SU-DHL-6 (cell line): ENCODE measurements around the gene SEPTIN2.
"Not testable (repeated sequence)": the region's sequence is repeated elsewhere in the genome, so short reads cannot be mapped to it uniquely, and the experiment has no call there.

Experiments used
- H2AFZ ChIP-seq: fragments of 200-600 bp; sonication (generic); 2 replicates; pipeline ENCODE4 v1.6.1; 2014; ENCODE audit warnings: low read depth, mild to moderate bottlenecking, moderate library complexity, mixed read lengths, antibody characterized with exemption, low read length; ENCODE audit not compliant: severe bottlenecking
- H3F3A ChIP-seq: fragments of 200-600 bp; shearing (Covaris generic); 2 replicates; pipeline ENCODE4 v1.6.0; 2016; ENCODE audit warnings: antibody characterized with exemption, mild to moderate bottlenecking; ENCODE audit not compliant: insufficient read depth
- H3K27ac ChIP-seq: fragments of 200-600 bp; sonication (generic); 2 replicates; pipeline ENCODE4 v1.5.1; 2016; ENCODE audit warnings: low read depth, mild to moderate bottlenecking, low read length, moderate library complexity, mixed read lengths
- H3K27me3 ChIP-seq: fragments of 200-600 bp; sonication (generic), shearing (Covaris generic); 2 replicates; pipeline ENCODE4 v1.6.0; 2014; ENCODE audit warnings: mild to moderate bottlenecking, low read length
- H3K36me3 ChIP-seq: fragments of 200-600 bp; sonication (generic); 2 replicates; pipeline ENCODE4 v1.6.1; 2014; ENCODE audit warnings: mild to moderate bottlenecking, low read length, mixed read lengths
- H3K4me2 ChIP-seq: fragments of 300-600, 200-600 bp; shearing (Covaris generic), sonication (generic); 2 replicates; pipeline ENCODE4 v1.6.0; 2014; ENCODE audit warnings: low read length, low read depth, mild to moderate bottlenecking; ENCODE audit not compliant: poor library complexity, severe bottlenecking
- H3K4me3 ChIP-seq: fragments of 200-600 bp; sonication (generic); 2 replicates; pipeline ENCODE4 v1.5.1; 2014; ENCODE audit warnings: antibody characterized with exemption, low read length, mild to moderate bottlenecking, mixed read lengths; ENCODE audit not compliant: insufficient read depth, poor library complexity, severe bottlenecking
- H3K79me2 ChIP-seq: fragments of 200-600 bp; sonication (generic); 2 replicates; pipeline ENCODE4 v1.6.1; 2014; ENCODE audit warnings: mild to moderate bottlenecking, low read length, moderate library complexity; ENCODE audit not compliant: insufficient read depth
- H3K9ac ChIP-seq: fragments of 200-600 bp; sonication (generic); 2 replicates; pipeline ENCODE4 v1.7.0; 2014; ENCODE audit warnings: mild to moderate bottlenecking, low read length
- H3K9me2 ChIP-seq: fragments of 200-600 bp; sonication (generic); replicated peaks from 2 replicates; pipeline ENCODE4 v1.6.1; 2014; ENCODE audit warnings: low read length; ENCODE audit not compliant: insufficient read depth
- H3K9me3 ChIP-seq: fragments of 200-600 bp; sonication (generic); 2 replicates; pipeline ENCODE4 v1.6.1; 2014; ENCODE audit warnings: low read length, mixed read lengths; ENCODE audit not compliant: insufficient read depth
- H4K20me1 ChIP-seq: fragments of 200-600 bp; sonication (generic); 2 replicates; pipeline ENCODE4 v1.6.1; 2014; ENCODE audit warnings: low read depth, mild to moderate bottlenecking, antibody characterized with exemption, low read length, moderate library complexity, mixed read lengths
- CTCF ChIP-seq: fragments of 200-600 bp; sonication (generic); IDR thresholded peaks from one replicate; pipeline ENCODE4 v1.5.1; 2017; ENCODE audit warnings: antibody characterized with exemption, mild to moderate bottlenecking, low read length, moderate library complexity; ENCODE audit not compliant: insufficient read depth, poor library complexity, severe bottlenecking
- EZH2phosphoT487 ChIP-seq: fragments of 200-600 bp; sonication (generic), shearing (Covaris generic); conservative IDR thresholded peaks from 2 replicates; pipeline ENCODE4 v1.6.1; 2018; ENCODE audit warnings: mild to moderate bottlenecking, antibody characterized with exemption, low read length, moderate library complexity, mixed read lengths

SEPTIN2 gene

GRCh38 chr2:241379481-241380480, 64.1 kb downstream of the SEPTIN2 start:
- Histone ChIP-seq H2AFZ (no peak overlapping the region), H3K36me3 (no peaks in the 10 kb centered on the region), H3K4me2 (no peak overlapping the region), H3K9me3 (no peaks in the 10 kb centered on the region), H3K9me2 (no peaks in the 10 kb centered on the region), H3K27ac (no peak overlapping the region), H4K20me1 (no peaks in the 10 kb centered on the region), H3F3A (no peaks in the 10 kb centered on the region), H3K4me3 (no peak overlapping the region), H3K9ac (no peak overlapping the region), H3K79me2 (no peaks in the 10 kb centered on the region), H3K27me3 (no peaks in the 10 kb centered on the region)
- TF ChIP-seq CTCF (no peak), EZH2phosphoT487 (no peak)

DNA sequence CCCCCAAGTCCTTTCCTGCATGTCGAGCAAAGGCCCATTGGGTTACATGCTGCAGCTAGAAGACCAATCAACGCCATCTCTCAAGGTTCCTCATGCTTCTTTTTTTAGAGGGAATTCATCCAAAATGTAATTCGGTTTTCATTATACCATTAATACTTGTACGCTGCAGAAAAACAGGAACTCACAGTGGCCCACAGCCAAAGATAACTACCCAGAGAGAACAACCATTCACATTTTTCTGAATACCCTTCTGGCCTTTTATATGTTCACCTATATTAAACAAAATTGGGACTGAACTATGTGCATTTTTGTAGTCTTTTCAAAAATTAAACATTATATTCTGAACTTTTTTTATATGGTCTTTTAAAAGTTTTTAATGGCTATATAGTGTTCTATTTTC, 66.1 kb downstream of the SEPTIN2 start:
- H3K36me3 ChIP-seq = no peaks in the 10 kb centered on the region
- H3K27me3 ChIP-seq = no peaks in the 10 kb centered on the region
- H2AFZ ChIP-seq = no peak overlapping the region
- H3K9me3 ChIP-seq = no peaks in the 10 kb centered on the region
- no peaks in the 10 kb centered on the region for H3K9me2 ChIP-seq
- H3K9ac ChIP-seq = no peak overlapping the region
- no peak overlapping the region for H3K4me2 ChIP-seq
- no peak overlapping the region for H3K4me3 ChIP-seq
- H3K79me2 ChIP-seq = no peaks in the 10 kb centered on the region
- no peak overlapping the region for H3K27ac ChIP-seq
- no peaks in the 10 kb centered on the region for H3F3A ChIP-seq
- TF ChIP-seq EZH2phosphoT487 = no peak
- TF ChIP-seq CTCF = no peak
- H4K20me1 ChIP-seq = no peaks in the 10 kb centered on the region

- H3F3A ChIP-seq, H3K4me3 ChIP-seq, H3K4me2 ChIP-seq, H3K27me3 ChIP-seq, H3K9me2 ChIP-seq, H2AFZ ChIP-seq, H3K79me2 ChIP-seq, H3K9me3 ChIP-seq, H3K27ac ChIP-seq, H3K36me3 ChIP-seq, H3K9ac ChIP-seq, H4K20me1 ChIP-seq: not testable (repeated sequence)
Measured at GRCh38 chr2:241385450-241385849, 69.7 kb downstream of the SEPTIN2 start.

DNA sequence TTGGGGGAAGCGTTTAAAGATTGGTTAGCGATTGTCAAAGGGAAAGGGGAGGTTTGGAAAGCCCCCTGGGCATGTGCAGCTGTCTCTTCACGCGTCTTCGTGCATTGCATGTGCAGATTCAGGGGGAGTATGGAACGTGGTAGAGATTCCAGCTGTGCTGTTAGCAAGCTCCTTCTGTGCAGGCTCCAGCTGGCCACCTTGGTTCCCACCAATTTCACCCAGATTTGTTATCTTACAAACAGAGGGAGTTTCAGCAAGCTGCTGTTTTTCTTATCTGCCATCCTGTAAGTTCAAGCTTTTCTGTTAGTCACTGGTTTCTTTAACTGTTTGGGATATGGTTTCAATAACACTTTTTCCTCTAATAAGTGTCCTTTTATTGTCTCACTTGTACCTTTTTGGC, 70.8 kb downstream of the SEPTIN2 start:
- Histone ChIP-seq H3K4me2 (no peak overlapping the region), H3K79me2 (no peaks in the 10 kb centered on the region), H3K27me3 (no peaks in the 10 kb centered on the region), H3K9me2 (no peaks in the 10 kb centered on the region), H3K36me3 (no peaks in the 10 kb centered on the region), H2AFZ (no peak overlapping the region), H3K9ac (no peak overlapping the region), H3K27ac (no peak overlapping the region), H3K4me3 (no peak overlapping the region), H3K9me3 (no peaks in the 10 kb centered on the region), H4K20me1 (no peaks in the 10 kb centered on the region), H3F3A (no peaks in the 10 kb centered on the region)
- no peak for TF ChIP-seq EZH2phosphoT487
- no peak for TF ChIP-seq CTCF
